NOMO-1 treated with DMSO at 0.1 percent for 48 hours (cell line): ENCODE measurements around the gene PSMB5.

ENCODE experiments used
- DNase-seq: peaks from one replicate; lab custom pipeline; 2025; ENCODE audit not compliant: unreplicated experiment; lab: John Stamatoyannopoulos, UW

The PSMB5 gene

GRCh38 chr14:22976620-22977433 is 57.9 kb downstream of the PSMB5 start:
- DNase-seq, result no peak
